HAP-1 (cell line): ENCODE data around the gene PPDPF.
"Not testable (repeated sequence)": the region's sequence is repeated elsewhere in the genome, so short reads cannot be mapped to it uniquely, and the experiment has no call there.

Experiments
- DNase-seq, 2 experiments: peaks; one replicate each; pipeline ENCODE4 v3.0.0-alpha.2; 2016 to 2020; ENCODE audit warnings: low spot score in 2 of 2
- H3K27me3 ChIP-seq: fragments of 250-450 bp; sonication (Bioruptor Pico); 2 replicates; pipeline ENCODE4 v1.5.1; 2020; ENCODE audit warnings: low read depth, mild to moderate bottlenecking, moderate library complexity
- H3K36me3 ChIP-seq: fragments of 250-450 bp; sonication (Bioruptor Pico); replicated peaks from 2 replicates; pipeline ENCODE4 v1.5.1; 2020; ENCODE audit warnings: mild to moderate bottlenecking
- H3K4me1 ChIP-seq: fragments of 250-450 bp; sonication (Bioruptor Pico); 2 replicates; pipeline ENCODE4 v1.5.1; 2020; ENCODE audit warnings: mild to moderate bottlenecking
- H3K4me3 ChIP-seq: fragments of 250-450 bp; sonication (Bioruptor Pico); 2 replicates; pipeline ENCODE4 v1.5.1; 2020; ENCODE audit warnings: mild to moderate bottlenecking, moderate library complexity
- H3K9me3 ChIP-seq: fragments of 250-450 bp; sonication (Bioruptor Pico); 2 replicates; pipeline ENCODE4 v1.5.1; 2020; ENCODE audit warnings: mild to moderate bottlenecking, moderate library complexity
- in situ Hi-C: fragments of 300-500 bp; cut with MboI; formaldehyde crosslinking; loops from 3 replicates; pipeline ENCODE4 v1.14.3; 2020; ENCODE audit warnings: low sequenced_read_pairs, inconsistent platforms, mixed read lengths

PPDPF gene

GRCh38 chr20:63514520-63514919 is 6.0 kb upstream of the PPDPF start:
- H3K36me3 ChIP-seq, H3K27me3 ChIP-seq, H3K4me1 ChIP-seq, H3K9me3 ChIP-seq, in situ Hi-C loops, H3K4me3 ChIP-seq: not testable (repeated sequence)
- peak in 1 of 2 experiments; percentile 9 for DNase-seq

GRCh38 chr20:63517376-63518309 is 2.9 kb upstream of the PPDPF start:
- Histone ChIP-seq H3K27me3 (no peaks in the 10 kb centered on the region), H3K36me3 (peaks cover 15% of the 10 kb centered on the region), H3K4me1 (peaks cover 9% of the 10 kb centered on the region), H3K4me3 (no peak overlapping the region), H3K9me3 (peaks cover 7% of the 10 kb centered on the region)
- in situ Hi-C loops: no loop called here
- no peak for DNase-seq

GRCh38 chr20:63518351-63518861 is 2.2 kb upstream of the PPDPF start:
- no peak overlapping the region for H3K4me3 ChIP-seq
- in situ Hi-C loops: no loop called here
- no peaks in the 10 kb centered on the region for H3K27me3 ChIP-seq
- peaks cover 9% of the 10 kb centered on the region for H3K4me1 ChIP-seq
- no peak for DNase-seq
- H3K36me3 ChIP-seq: peaks cover 21% of the 10 kb centered on the region
- peaks cover 4% of the 10 kb centered on the region for H3K9me3 ChIP-seq

- Histone ChIP-seq H3K9me3 (peaks cover 3% of the 10 kb centered on the region; the same call in 1 of the 2 replicates), H3K36me3 (peaks cover 25% of the 10 kb centered on the region), H3K27me3 (no peaks in the 10 kb centered on the region), H3K4me1 (peaks cover 9% of the 10 kb centered on the region), H3K4me3 (peak overlapping the region; percentile 84)
- no peak for DNase-seq
- in situ Hi-C loops: no loop called here
Observed at GRCh38 chr20:63518946-63519667, 1.5 kb upstream of the PPDPF start.

DNA sequence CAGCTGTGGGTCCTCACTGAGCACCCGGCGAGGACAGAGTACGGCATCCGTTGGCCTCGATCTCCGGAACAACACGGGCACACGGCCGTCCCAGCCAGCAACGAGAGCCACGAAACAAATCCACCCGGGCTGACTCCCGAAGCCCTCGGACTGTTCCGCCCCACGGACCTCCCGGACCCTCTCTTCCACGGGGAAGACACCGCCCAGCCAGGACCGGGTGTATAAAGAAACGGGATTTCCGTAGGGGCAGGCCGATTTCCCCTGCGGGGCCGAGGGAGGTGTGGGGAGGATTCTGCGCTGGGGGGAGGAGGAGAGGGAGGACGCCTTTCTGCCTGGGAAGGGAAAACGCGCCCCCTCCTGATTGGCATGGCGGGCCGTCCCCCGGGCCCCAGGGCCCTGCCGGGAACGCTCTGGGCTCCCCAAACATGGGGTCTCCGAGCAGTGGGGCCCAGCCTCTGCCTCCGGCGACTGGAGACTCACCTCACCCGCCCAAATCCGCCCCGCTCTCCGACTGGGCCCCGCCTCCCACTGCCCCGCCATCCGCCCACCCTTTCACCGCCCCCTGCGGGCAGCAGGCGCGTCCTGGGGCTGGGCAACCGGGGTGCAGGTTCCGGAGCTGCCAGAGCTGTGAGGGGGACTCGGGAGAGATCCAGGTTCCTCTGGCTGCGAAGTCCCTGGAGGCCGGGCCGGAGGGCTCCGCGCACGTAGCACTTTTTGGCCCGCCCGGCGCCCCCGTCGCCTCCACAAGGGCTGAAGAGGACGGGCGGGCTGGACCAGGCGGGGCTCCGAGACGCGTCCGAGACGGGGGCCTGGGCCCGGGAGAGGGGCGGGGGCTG is 679 bp upstream of the PPDPF start:
- in situ Hi-C loops: no loop called here
- peaks cover 25% of the 10 kb centered on the region for H3K36me3 ChIP-seq
- peaks cover 12% of the 10 kb centered on the region for H3K4me1 ChIP-seq
- no peaks in the 10 kb centered on the region for H3K27me3 ChIP-seq
- DNase-seq: peak; percentile 60 to 88
- peaks cover 3% of the 10 kb centered on the region; the same call in 1 of the 2 replicates for H3K9me3 ChIP-seq
- H3K4me3 ChIP-seq: peak overlapping the region; percentile 84

DNA sequence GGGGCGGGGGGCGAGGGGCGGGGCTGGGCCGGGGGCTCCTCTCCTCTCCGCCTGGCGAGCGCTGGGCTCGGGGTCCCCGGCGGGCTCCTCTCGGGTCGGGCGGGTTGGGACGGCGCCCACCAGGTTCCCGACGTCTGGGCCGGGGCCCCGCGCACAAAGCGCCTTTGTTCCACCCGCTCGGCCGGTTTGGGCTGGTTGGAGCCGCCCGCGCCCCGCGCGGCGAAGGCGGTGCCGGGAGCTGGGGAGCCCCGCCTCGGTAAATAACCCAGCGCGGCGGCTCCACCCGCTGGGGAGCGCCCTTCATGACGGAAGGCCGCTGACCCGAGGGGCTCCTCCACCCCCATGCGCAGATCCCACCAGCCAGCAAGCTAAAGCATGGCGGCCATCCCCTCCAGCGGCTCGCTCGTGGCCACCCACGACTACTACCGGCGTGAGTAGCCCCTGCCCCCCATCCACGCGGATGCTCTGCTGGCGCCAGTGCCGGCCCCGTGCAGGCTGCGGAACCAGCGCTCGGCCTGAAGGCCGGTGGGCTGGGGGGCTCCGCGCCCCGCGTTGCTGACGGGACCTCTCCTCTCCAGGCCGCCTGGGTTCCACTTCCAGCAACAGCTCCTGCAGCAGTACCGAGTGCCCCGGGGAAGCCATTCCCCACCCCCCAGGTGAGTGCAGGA is 503 bp downstream of the PPDPF start:
- in situ Hi-C loops: no loop called here

GRCh38 chr20:63521602-63522001 is 1.0 kb downstream of the PPDPF start:
- peaks cover 25% of the 10 kb centered on the region for H3K36me3 ChIP-seq
- 0 out of 2 replicates have a peak, but pooled peaks cover 2% of the 10 kb centered on the region for H3K27me3 ChIP-seq
- H3K4me3 ChIP-seq: peak overlapping the region; percentile 84
- in situ Hi-C loops: no loop called here
- H3K9me3 ChIP-seq: peaks cover 3% of the 10 kb centered on the region; the same call in 1 of the 2 replicates
- no peak for DNase-seq
- peaks cover 12% of the 10 kb centered on the region for H3K4me1 ChIP-seq

More for the DNA sequence above, 503 bp downstream of the PPDPF start:
- 0 out of 2 replicates have a peak, but pooled peaks cover 2% of the 10 kb centered on the region for H3K27me3 ChIP-seq
- H3K36me3 ChIP-seq: peaks cover 25% of the 10 kb centered on the region
- H3K9me3 ChIP-seq: peaks cover 3% of the 10 kb centered on the region; the same call in 1 of the 2 replicates
- H3K4me3 ChIP-seq: peak overlapping the region; percentile 84
- H3K4me1 ChIP-seq: peaks cover 12% of the 10 kb centered on the region
- peak; percentile 56 to 79 for DNase-seq

GRCh38 chr20:63522091-63522868 is 1.7 kb downstream of the PPDPF start:
- H3K36me3 ChIP-seq: peaks cover 25% of the 10 kb centered on the region
- peak overlapping the region; percentile 11 for H3K4me3 ChIP-seq
- H3K4me1 ChIP-seq: peaks cover 12% of the 10 kb centered on the region
- 0 out of 2 replicates have a peak, but pooled peaks cover 2% of the 10 kb centered on the region for H3K27me3 ChIP-seq
- no peak for DNase-seq
- in situ Hi-C loops: no loop called here
- peaks cover 3% of the 10 kb centered on the region; the same call in 1 of the 2 replicates for H3K9me3 ChIP-seq

DNA sequence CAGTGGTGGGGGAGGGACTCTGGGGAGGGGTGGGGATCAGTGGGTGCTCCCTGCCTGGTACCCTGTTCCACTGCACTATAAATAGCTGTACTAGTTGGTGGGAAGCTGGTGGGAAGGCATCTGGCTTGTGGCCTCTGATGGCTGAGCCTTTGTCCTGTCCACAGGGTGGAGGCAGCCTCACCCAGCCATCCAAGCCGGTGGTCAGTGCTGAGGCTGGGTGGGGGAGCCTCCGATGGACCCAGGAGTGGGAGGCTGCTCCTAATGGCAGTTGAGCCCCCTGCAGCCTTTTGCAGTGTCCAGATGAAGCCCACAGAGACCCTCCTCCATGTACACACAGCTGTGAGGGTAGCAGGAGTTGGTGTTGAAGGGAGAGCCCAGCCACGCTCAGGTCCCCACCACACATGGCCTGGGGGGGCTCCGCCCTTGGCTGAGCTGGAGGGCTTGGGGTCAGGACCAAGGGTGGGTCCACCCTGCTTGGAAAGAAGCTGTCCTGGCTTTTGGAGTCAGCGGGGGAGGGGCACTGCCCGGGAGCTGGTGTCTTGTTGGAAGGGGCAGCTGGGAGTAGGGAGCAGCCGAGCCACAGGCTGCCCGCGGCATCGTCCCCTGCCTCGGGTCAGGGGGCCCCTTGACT is 2.5 kb downstream of the PPDPF start:
- Histone ChIP-seq H3K4me1 (peaks cover 12% of the 10 kb centered on the region), H3K27me3 (peaks cover 2% of the 10 kb centered on the region; the same call in 1 of the 2 replicates), H3K4me3 (no peak overlapping the region), H3K36me3 (peaks cover 25% of the 10 kb centered on the region), H3K9me3 (peaks cover 3% of the 10 kb centered on the region; the same call in 1 of the 2 replicates)
- no peak for DNase-seq
- in situ Hi-C loops: no loop called here

GRCh38 chr20:63525185-63525584 is 4.6 kb downstream of the PPDPF start:
- H3K27me3 ChIP-seq: peaks cover 2% of the 10 kb centered on the region; the same call in 1 of the 2 replicates

GRCh38 chr20:63525971-63526370 is 5.4 kb downstream of the PPDPF start:
- in situ Hi-C loops: no loop called here
- Histone ChIP-seq H3K4me1 (peaks cover 7% of the 10 kb centered on the region; the same call in 1 of the 2 replicates), H3K27me3 (peaks cover 2% of the 10 kb centered on the region; the same call in 1 of the 2 replicates), H3K36me3 (peaks cover 25% of the 10 kb centered on the region), H3K9me3 (peaks cover 3% of the 10 kb centered on the region; the same call in 1 of the 2 replicates), H3K4me3 (no peak overlapping the region)
- DNase-seq: no peak

More at GRCh38 chr20:63525185-63525584, 4.6 kb downstream of the PPDPF start:
- Histone ChIP-seq H3K9me3 (peaks cover 3% of the 10 kb centered on the region; the same call in 1 of the 2 replicates), H3K36me3 (peaks cover 25% of the 10 kb centered on the region), H3K4me3 (no peak overlapping the region), H3K4me1 (peaks cover 7% of the 10 kb centered on the region; the same call in 1 of the 2 replicates)
- in situ Hi-C loops: no loop called here
- DNase-seq: no peak
